ENCODE results near the gene KLHDC2.
"Not testable (repeated sequence)": the region's sequence is repeated elsewhere in the genome, so short reads cannot be mapped to it uniquely, and the experiment has no call there.

Gene KLHDC2, protein sequence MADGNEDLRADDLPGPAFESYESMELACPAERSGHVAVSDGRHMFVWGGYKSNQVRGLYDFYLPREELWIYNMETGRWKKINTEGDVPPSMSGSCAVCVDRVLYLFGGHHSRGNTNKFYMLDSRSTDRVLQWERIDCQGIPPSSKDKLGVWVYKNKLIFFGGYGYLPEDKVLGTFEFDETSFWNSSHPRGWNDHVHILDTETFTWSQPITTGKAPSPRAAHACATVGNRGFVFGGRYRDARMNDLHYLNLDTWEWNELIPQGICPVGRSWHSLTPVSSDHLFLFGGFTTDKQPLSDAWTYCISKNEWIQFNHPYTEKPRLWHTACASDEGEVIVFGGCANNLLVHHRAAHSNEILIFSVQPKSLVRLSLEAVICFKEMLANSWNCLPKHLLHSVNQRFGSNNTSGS

GRCh38 chr14:49767571-49768300 lies at the start of gene KLHDC2:
Gene KLHDC2 (plus strand): TSS chr14:49768153. CDS start chr14:49768469, 316 bp downstream.
- peak; percentile 64 for DNase-seq

DNA sequence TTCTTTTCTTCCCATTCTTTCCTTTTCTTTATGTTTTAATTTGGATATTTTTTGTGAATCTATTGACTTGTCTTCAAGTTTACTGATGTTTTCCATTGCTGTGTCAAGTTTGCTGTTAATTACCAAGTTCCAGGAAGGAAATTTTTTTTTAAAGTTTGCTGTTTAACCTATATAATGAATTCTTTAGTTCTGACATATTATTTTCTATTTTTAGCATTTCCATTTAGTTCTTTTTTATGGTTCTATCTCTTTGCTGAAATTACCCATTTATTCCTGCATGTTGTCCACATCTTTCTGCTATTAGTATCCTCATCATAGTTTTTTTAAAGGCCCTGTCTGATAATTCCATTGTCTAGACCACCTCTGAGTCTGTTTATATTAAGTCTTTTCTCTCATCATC lies 47.2 kb upstream of the KLHDC2 start:
- DNase-seq = no peak

GRCh38 chr14:49721733-49722435 lies 46.1 kb upstream of the KLHDC2 start:
- not testable (repeated sequence) for DNase-seq

- DNase-seq = no peak
Measured at GRCh38 chr14:49727171-49727570, 40.8 kb upstream of the KLHDC2 start.

GRCh38 chr14:49732896-49733295 lies 35.1 kb upstream of the KLHDC2 start:
- DNase-seq = no peak

GRCh38 chr14:49733836-49734235 lies 34.1 kb upstream of the KLHDC2 start:
- no peak for DNase-seq

GRCh38 chr14:49735669-49736068 lies 32.3 kb upstream of the KLHDC2 start:
- DNase-seq = not testable (repeated sequence)

- no peak for DNase-seq
Measured at GRCh38 chr14:49745191-49745590, 22.8 kb upstream of the KLHDC2 start.

GRCh38 chr14:49746476-49746875 lies 21.5 kb upstream of the KLHDC2 start:
- DNase-seq = not testable (repeated sequence)

DNA sequence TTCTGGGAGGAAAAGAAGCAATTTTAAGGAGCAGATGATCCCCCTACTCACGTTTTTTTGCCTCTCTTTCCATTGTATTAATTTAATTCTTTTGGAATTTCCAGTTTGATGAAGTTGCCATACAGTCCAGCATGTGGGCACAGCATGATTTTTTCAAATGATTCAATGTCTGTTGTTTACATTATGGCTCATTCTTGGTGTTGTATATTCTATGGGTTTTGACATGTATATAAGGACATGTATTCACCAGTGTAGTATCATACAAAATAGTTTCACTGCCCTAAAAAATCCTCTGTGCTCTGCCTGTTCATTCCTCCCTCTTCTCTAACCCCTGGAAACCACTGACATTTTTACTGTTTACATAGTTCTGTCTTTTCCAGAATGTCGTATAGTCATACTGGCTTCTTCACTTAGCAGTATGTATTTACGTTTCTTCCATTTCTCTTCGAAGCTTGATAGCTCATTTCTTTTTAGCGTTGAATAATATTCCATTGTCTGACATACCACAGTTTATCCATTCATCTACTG lies 13.3 kb upstream of the KLHDC2 start:
- DNase-seq = no peak

DNA sequence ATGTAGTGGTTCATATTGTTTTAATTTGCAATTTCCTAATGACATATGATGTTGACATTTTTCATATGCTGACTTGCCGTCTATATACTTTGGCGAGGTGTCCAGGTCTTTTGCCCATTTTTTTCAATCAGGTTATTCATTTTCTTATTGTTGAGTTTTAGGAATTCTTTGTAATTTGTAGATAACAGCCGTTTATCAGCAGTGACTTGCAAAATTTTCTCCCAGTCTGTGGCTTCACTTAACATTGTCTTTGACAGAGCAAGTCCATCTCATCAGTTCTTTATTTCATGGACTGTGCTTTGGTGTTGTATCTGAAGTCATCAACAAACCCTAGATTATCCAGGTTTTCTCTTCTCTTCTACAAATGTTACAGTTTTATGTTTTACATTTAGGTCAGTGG lies 12.6 kb upstream of the KLHDC2 start:
- no peak for DNase-seq

- no peak for DNase-seq
Measured at GRCh38 chr14:49761839-49762551, 6.0 kb upstream of the KLHDC2 start.

DNA sequence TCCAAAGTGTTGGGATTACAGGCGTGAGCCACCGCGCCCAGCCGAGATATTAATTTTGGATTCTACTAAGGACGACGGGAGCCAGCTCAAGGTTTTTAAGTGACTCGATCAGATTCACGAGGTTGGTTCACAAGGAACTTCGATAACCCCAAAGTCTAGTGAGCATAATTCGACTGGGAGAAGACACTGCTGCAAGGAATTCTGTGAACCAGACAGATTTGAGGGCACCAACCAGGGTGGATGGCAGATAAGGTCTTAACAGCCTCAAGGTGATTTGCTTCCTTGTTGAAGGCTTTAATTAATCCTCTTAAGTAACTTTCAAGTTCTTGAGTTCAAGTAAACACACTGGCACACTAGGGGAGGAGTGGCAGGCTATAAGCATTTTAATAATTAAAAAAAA lies 1.1 kb upstream of the KLHDC2 start:
- DNase-seq = no peak

- no peak for DNase-seq
Measured at GRCh38 chr14:49767270-49767570, 733 bp upstream of the KLHDC2 start.

DNA sequence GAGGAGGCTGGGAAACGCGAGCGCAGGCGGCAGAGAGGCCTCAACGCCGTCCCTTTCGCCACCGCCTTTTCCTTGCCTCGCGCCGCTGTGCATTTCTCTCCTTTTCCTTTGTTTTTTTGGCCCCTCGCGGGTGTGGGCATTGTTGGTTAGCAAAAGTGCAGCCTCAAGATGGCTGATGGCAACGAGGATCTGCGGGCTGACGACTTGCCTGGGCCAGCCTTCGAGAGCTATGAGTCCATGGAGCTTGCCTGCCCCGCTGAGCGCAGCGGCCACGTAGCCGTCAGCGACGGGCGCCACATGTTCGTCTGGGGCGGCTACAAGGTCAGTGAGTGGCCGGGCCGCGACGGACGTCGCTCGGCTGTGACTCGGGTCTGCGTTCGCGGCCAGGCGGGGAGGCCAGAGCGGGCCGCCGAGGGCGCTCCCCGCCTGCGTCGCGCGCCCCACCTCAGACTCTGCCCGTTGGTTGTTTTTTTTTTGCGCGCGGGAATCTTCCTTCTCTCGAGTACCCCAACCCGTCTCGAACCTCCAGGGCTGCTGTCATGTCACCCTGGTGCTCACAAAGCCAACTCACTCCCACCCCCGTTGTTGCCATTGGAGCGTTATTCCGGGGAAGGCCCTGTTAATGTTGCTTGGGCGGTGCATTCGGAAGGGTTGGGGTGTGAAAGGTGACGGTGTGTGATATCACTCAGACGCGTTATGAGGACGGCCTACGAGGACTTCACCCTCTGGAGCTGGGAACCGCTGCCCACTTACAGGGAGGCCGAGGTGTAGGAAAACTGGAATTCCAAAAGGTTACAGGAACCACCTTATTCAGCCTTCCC lies 558 bp downstream of the KLHDC2 start:
- DNase-seq = peak; percentile 43

GRCh38 chr14:49769171-49769570 lies 1.2 kb downstream of the KLHDC2 start:
- no peak for DNase-seq

DNA sequence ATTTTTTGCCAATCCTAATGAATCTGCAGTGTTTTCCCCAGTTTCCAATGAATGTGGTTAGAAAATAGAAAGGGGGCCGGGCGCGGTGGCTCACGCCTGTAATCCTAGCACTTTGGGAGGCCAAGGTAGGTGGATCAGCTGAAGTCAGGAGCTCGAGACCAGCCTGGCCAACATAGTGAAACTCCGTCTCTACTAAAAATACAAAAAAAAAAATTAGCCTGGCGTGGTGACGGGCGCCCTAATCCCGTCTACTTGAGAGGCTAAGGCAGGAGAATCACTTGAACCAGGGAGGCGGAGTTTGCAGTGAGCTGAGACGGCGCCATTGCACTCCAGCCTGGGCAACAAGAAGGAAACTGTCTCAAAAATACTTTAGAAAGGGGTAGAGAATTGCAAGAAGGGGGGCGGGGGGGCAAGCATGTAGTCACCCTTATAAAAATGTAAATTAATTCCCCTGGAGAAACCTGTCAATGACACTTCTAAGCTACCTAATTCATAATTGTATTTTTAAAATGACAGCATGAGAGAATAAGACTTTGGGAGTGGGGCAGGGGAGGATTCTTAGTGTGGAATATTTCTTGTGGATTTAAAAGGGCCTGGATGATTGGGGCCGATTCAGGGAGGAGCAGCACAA lies 1.7 kb downstream of the KLHDC2 start:
- DNase-seq = no peak

- DNase-seq = no peak
Measured at GRCh38 chr14:49770212-49770817, 2.4 kb downstream of the KLHDC2 start.

GRCh38 chr14:49771691-49772090 lies 3.7 kb downstream of the KLHDC2 start:
- not testable (repeated sequence) for DNase-seq

- no peak for DNase-seq
Measured at GRCh38 chr14:49774106-49774505, 6.2 kb downstream of the KLHDC2 start.

- DNase-seq = no peak
Measured at GRCh38 chr14:49778421-49778820, 10.5 kb downstream of the KLHDC2 start.
